Panc1 (cell line): ENCODE measurements around the gene PARD3. TPM values are rescaled to one million over a fixed set of nuclear protein-coding genes. Genes with fewer than 3 reads are reported as not detected.

Experiments
- ATAC-seq: fragments of 200-7000 bp; cut with Tn5 transposase; 2 replicates; pipeline ENCODE4 v1.9.1; 2020; ENCODE audit warnings: mild to moderate bottlenecking, moderate library complexity
- BruUV-seq: library from RNA; stranded (reverse); fragments of 400-500 nt; replicated peaks from 2 replicates; lab custom pipeline; 2021; lab: Mats Ljungman, UMichigan
- CTCF ChIA-PET: fragments of 300-600 bp; sonication (Branson Sonifier 250); formaldehyde crosslinking; loops from one replicate; lab custom pipeline; 2022; ENCODE audit warnings: antibody characterized with exemption; lab: Charles Lee
- POLR2A ChIA-PET: fragments of 300-600 bp; sonication (Branson Sonifier 250); formaldehyde crosslinking; loops from one replicate; lab custom pipeline; 2022; ENCODE audit warnings: antibody characterized with exemption; lab: Charles Lee
- DNase-seq: peaks from one replicate; pipeline ENCODE4 v3.0.0-alpha.2; 2010; ENCODE audit warnings: low read depth, low spot score
- H3K27ac ChIP-seq: 2 replicates; pipeline ENCODE4 v1.5.1; 2011; ENCODE audit warnings: mild to moderate bottlenecking, low read length, inconsistent platforms
- H3K27me3 ChIP-seq: fragments of 200-500 bp; sonication (Bioruptor generic); 2 replicates; pipeline ENCODE4 v1.6.0; 2014; ENCODE audit warnings: low read length, inconsistent platforms; ENCODE audit not compliant: control insufficient read depth, insufficient read depth
- H3K36me3 ChIP-seq: fragments of 200-500 bp; sonication (Bioruptor generic); 2 replicates; pipeline ENCODE4 v1.5.1; 2014; ENCODE audit warnings: inconsistent platforms, mild to moderate bottlenecking, low read length, moderate library complexity; ENCODE audit not compliant: control insufficient read depth, insufficient read depth
- H3K4me1 ChIP-seq: 2 replicates; pipeline ENCODE4 v1.5.1; 2011; ENCODE audit warnings: inconsistent platforms, mild to moderate bottlenecking, low read length, moderate library complexity; ENCODE audit not compliant: control insufficient read depth, insufficient read depth
- H3K4me3 ChIP-seq, 2 experiments: 2 replicates each; pipeline ENCODE4 v1.5.1; 2011 to 2012; ENCODE audit warnings: low read depth in 2 of 2, low read length in 2 of 2, mild to moderate bottlenecking in 2 of 2, inconsistent platforms in 1 of 2, moderate library complexity in 1 of 2
- H3K9me3 ChIP-seq: fragments of 200-500 bp; sonication (Bioruptor generic); 2 replicates; pipeline ENCODE4 v1.5.1; 2014; ENCODE audit warnings: low read depth, mild to moderate bottlenecking, inconsistent platforms, low read length, moderate library complexity; ENCODE audit not compliant: control insufficient read depth, insufficient read depth
- POLR2AphosphoS5 ChIP-seq: IDR thresholded peaks from 2 replicates; pipeline ENCODE4 v1.6.1; 2012; ENCODE audit warnings: mild to moderate bottlenecking, low read depth, low read length, moderate library complexity
- SIN3A ChIP-seq: IDR thresholded peaks from 2 replicates; pipeline ENCODE4 v1.6.1; 2012; ENCODE audit warnings: low read depth, mild to moderate bottlenecking, low read length, moderate library complexity, borderline replicate concordance; ENCODE audit not compliant: insufficient read depth
- TCF7L2 ChIP-seq: IDR thresholded peaks from 2 replicates; pipeline ENCODE4 v1.6.1; 2011; ENCODE audit warnings: mild to moderate bottlenecking, low read depth, low read length, inconsistent platforms
- in situ Hi-C: cut with HindIII; loops from 2 replicates; pipeline ENCODE4 v1.10.0; 2016; ENCODE audit warnings: low sequenced_read_pairs, low pct_unique_long_range_greater_than_20kb
- intact Hi-C: fragments of 100-400 bp; cut with micrococcal nuclease; formaldehyde crosslinking; loops from one replicate; pipeline ENCODE4 v1.10.0; 2022; ENCODE audit not compliant: unreplicated experiment
- total RNA-seq: library from RNA; stranded (reverse); gene quantifications from one replicate; pipeline ENCODE4 v1.2.1, GENCODE V29; 2021; ENCODE audit not compliant: unreplicated experiment
- TF ChIP-seq, protein P1 (sequence below), 2 experiments: IDR thresholded peaks; 2 replicates each; pipeline ENCODE4 v1.6.1; 2011 to 2012; ENCODE audit warnings: low read depth in 2 of 2, control low read depth in 1 of 2, low read length in 1 of 2, mild to moderate bottlenecking in 1 of 2, moderate library complexity in 1 of 2; ENCODE audit not compliant: insufficient read depth in 1 of 2
- TF ChIP-seq, protein P2 (sequence below): fragments of 450-650 bp; IDR thresholded peaks from 2 replicates; pipeline ENCODE4 v1.5.1; 2017; ENCODE audit warnings: mild to moderate bottlenecking

PARD3 gene
- total RNA-seq, 1 experiment from 2014 or later = 29.8 TPM

DNA sequence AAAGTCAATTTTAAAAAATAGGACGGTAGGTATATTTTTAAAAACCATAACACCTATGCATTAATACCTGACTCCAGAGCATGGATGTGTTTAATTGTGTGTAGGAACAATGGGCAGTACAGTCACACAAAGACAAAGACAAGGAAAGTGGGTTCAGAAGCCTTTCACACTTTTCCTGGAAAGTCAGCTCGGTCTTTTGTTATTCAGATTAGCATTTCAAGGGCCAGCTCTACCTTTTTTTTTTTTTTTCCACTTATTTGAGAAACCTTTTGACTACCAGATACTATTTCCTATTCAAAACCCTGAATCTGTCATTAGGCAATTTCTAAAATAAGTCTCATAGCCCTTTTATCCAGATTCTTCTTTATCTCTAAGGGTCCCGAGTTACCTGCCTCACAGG, 401.9 kb downstream of the PARD3 start:
- CTCF ChIA-PET = no interaction called here
- in situ Hi-C loops = no loop called here
- intact Hi-C loops = no loop called here
- Histone ChIP-seq H3K36me3 (no peaks in the 10 kb centered on the region), H3K4me3 (no peak overlapping the region), H3K27ac (no peak overlapping the region), H3K9me3 (no peaks in the 10 kb centered on the region), H3K4me1 (no peaks in the 10 kb centered on the region), H3K27me3 (no peaks in the 10 kb centered on the region)
- TF ChIP-seq, protein P1, sequence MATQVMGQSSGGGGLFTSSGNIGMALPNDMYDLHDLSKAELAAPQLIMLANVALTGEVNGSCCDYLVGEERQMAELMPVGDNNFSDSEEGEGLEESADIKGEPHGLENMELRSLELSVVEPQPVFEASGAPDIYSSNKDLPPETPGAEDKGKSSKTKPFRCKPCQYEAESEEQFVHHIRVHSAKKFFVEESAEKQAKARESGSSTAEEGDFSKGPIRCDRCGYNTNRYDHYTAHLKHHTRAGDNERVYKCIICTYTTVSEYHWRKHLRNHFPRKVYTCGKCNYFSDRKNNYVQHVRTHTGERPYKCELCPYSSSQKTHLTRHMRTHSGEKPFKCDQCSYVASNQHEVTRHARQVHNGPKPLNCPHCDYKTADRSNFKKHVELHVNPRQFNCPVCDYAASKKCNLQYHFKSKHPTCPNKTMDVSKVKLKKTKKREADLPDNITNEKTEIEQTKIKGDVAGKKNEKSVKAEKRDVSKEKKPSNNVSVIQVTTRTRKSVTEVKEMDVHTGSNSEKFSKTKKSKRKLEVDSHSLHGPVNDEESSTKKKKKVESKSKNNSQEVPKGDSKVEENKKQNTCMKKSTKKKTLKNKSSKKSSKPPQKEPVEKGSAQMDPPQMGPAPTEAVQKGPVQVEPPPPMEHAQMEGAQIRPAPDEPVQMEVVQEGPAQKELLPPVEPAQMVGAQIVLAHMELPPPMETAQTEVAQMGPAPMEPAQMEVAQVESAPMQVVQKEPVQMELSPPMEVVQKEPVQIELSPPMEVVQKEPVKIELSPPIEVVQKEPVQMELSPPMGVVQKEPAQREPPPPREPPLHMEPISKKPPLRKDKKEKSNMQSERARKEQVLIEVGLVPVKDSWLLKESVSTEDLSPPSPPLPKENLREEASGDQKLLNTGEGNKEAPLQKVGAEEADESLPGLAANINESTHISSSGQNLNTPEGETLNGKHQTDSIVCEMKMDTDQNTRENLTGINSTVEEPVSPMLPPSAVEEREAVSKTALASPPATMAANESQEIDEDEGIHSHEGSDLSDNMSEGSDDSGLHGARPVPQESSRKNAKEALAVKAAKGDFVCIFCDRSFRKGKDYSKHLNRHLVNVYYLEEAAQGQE (IDR thresholded peaks at IDR 0.05; ENCODE audit: insufficient read depth in 1 of 2, low read depth in 2 of 2, low read length in 1 of 2) = no peak
- TF ChIP-seq, protein P2, sequence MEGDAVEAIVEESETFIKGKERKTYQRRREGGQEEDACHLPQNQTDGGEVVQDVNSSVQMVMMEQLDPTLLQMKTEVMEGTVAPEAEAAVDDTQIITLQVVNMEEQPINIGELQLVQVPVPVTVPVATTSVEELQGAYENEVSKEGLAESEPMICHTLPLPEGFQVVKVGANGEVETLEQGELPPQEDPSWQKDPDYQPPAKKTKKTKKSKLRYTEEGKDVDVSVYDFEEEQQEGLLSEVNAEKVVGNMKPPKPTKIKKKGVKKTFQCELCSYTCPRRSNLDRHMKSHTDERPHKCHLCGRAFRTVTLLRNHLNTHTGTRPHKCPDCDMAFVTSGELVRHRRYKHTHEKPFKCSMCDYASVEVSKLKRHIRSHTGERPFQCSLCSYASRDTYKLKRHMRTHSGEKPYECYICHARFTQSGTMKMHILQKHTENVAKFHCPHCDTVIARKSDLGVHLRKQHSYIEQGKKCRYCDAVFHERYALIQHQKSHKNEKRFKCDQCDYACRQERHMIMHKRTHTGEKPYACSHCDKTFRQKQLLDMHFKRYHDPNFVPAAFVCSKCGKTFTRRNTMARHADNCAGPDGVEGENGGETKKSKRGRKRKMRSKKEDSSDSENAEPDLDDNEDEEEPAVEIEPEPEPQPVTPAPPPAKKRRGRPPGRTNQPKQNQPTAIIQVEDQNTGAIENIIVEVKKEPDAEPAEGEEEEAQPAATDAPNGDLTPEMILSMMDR = no peak
- TF ChIP-seq SIN3A (no peak), TCF7L2 (no peak), POLR2AphosphoS5 (no peak)
- ATAC-seq = no peak
- DNase-seq = no peak
- no TSS peak for BruUV-seq
- POLR2A ChIA-PET = no interaction called here

DNA sequence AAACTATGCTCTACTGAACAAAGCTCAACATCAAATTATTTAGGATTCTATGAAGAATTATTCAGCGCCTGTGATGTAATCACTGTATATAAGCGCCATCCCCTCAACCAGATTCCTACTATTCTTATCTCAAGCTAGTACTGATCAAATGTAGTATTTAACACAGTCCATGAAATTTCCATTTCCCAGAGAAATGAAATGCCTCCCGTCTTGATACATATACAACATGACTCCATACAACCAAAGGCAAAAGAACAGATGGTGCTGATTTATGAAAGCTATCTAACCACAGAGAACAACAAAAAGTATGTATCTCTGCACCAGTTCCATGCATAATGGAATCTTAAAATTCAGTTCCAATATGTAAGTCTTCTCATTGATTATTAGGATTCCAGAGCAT, 406.1 kb downstream of the PARD3 start:
- no peak for ATAC-seq
- POLR2A ChIA-PET = interaction anchor here (0.6 kb wide), 1 partner anchor 862 kb away, joined by 3 read pairs; no protein-coding TSS in a partner anchor

More for the DNA sequence above, 406.1 kb downstream of the PARD3 start:
- BruUV-seq = no TSS peak
- no peak for DNase-seq
- Histone ChIP-seq H3K27ac (no peak overlapping the region), H3K4me3 (no peak overlapping the region), H3K27me3 (no peaks in the 10 kb centered on the region), H3K9me3 (no peaks in the 10 kb centered on the region), H3K4me1 (no peaks in the 10 kb centered on the region; the same call in 1 of the 2 replicates), H3K36me3 (no peaks in the 10 kb centered on the region)
- CTCF ChIA-PET = no interaction called here
- intact Hi-C loops (no loop called here), in situ Hi-C loops (no loop called here)
- TF ChIP-seq SIN3A = no peak
- TF ChIP-seq TCF7L2 = no peak
- TF ChIP-seq, protein P1 (IDR thresholded peaks at IDR 0.05; ENCODE audit: insufficient read depth in 1 of 2, low read depth in 2 of 2, low read length in 1 of 2) = no peak
- TF ChIP-seq, protein P2 = no peak
- no peak for TF ChIP-seq POLR2AphosphoS5
